GM21619 (cell line): Measurements from ENCODE around the gene CCS.
"Not testable (repeated sequence)": the region's sequence is repeated elsewhere in the genome, so short reads cannot be mapped to it uniquely, and the experiment has no call there.

Experiments used
- ATAC-seq: cut with Tn5 transposase; IDR thresholded peaks from one replicate; pipeline ENCODE4 v1.9.1; 2021; ENCODE audit not compliant: unreplicated experiment

Gene CCS

DNA sequence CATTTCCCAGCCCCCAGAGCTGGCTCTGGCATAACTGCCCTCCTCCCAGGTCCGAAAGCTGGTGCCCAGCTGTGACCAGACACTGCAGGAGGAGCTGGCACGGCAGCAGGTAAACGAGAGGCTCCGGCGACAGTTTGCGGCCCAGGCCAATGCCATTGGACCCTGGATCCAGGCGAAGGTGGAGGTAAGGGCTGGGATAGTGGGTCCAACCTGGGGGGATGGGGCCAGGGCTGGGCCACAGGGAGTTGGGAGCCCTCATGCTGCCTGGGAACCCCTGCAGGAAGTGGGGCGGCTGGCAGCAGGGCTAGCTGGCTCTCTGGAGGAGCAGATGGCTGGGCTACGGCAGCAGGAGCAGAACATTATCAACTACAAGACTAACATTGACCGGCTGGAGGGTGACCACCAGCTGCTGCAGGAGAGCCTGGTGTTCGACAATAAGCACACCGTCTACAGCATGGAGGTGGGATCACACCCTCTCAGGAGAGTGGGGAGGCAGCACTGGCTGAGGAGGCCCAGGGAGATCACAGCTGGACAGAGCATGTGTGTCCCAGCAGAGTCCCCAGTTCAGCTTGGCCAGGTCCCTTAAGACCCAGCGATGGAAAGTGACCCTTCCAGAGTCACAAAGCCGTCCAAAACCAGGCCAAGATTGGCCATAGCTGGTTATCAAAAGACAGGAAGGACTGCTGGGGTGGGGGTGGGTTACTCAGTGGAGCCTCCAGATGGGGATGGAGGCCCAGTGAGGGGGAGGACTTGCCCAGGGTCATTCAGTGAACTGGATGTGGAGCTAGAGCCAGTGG lies 31.6 kb upstream of the CCS start:
- no peak for ATAC-seq

DNA sequence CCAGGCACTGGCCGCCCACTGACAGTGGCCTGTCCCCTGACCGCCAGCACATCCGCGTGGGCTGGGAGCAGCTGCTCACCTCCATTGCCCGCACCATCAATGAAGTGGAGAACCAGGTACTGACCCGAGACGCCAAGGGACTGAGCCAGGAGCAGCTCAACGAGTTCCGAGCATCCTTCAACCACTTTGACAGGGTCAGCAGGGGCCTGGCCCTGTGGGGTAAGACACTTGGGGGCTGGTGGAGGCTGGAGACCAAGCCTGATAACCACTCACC lies 31.1 kb upstream of the CCS start:
- no peak for ATAC-seq

DNA sequence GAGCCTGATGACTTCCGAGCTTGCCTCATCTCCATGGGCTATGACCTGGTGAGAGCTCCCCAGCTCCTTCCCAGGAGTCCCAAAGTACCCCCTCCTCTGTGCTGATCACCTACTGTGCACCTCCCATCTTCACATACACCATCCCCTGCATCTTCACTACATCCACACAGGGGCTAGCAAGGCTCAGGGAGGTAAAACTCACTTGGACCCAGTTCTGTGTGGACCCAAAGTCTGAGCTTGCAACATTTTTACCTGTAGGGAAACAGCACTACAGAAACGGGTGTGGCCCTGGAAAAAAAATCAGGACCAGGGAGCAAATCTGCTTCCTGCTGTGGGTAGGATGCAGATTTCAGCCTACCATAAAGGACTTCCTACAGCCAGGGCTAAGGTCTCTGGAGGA lies 30.7 kb upstream of the CCS start:
- ATAC-seq, result no peak

DNA sequence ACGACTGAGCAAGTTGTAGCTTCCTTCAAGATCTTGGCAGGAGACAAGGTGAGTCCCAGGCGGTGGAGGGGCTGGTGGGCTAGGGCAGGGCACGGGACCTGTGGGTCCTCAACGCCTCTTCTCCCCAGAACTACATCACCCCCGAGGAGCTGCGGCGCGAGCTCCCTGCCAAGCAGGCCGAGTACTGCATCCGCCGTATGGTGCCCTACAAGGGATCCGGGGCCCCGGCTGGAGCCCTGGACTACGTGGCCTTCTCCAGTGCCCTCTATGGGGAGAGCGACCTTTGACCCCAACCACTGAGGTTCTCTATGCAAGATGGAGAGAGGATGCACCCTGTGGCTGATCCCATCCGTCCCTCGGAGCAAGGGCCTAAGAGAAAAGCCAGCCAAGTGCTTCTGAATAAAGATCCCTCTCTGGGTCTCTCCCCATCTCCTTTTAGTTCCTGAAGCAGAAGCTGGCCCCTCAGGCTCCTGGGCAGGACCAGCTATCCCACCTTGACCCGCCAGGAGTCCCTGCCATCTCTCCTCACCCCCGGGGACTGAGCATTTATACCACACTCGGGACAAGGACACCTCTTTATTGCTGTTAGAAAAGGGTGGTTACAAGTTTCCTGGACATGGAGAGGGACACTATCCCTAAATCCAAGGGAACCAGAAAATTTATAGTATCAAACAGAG lies 29.9 kb upstream of the CCS start:
- no peak for ATAC-seq

DNA sequence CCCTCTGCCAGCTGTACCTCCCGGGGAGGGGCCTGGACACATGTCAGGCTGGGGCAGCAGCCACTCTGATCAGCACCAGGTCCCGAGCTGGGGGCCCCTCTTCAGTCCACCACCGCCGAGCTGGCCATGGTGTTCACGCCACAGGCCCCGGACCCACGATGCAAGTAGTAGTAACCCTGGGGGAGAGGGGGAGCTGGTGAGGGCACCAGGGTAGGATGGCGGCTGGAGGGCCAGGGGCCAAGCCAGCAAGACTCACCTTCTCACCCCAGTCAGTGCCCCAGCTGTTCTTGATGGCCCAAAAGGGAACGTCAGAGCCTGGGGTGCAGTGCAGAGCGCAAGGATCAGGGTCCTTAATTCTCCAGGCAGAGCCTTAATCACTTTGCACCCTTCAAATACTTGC lies 29.2 kb upstream of the CCS start:
- no peak for ATAC-seq

DNA sequence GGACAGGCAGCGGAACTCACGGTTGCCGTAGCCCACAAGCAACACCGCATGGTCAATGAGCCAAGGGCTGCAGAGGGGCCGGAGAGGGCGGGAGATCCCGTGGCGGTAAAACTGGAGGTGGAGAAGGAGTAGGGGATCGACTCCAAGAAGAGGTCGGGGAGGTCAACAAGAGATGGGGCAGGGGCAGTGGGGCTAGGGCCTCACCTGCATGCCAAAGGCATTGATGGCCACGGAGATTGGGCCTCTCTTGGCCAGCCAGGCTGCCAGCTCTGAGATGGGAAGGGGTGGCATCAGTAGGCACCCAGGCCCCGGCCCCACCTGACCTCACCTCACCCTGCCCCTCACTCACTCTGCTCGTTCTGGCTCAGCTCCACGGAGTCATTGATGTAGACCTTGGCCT lies 28.4 kb upstream of the CCS start:
- no peak for ATAC-seq

GRCh38 chr11:66564984-66565383 lies 28.0 kb upstream of the CCS start:
- ATAC-seq, result no peak

DNA sequence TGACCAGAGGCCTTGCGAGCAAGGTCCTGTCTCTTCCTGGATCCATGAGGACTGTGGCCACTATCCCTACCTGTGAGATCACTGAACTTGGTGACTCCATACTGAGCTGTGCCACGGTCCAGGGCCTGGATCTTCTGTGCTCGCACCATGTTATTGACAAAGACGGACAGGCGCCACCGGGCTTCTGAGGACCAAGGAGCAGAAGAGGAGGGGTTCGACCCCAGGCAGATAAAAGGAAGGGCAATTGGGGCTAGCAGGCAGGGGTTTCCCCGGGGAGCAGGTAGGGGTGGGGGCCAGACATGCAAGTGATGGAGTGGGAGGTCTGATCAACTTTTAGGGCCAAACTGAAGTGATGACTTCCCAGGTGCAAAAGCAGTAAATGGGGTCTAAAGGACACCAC lies 26.8 kb upstream of the CCS start:
- ATAC-seq, result no peak

- ATAC-seq, result no peak
These were observed 25.2 kb upstream of the CCS start for GRCh38 chr11:66567787-66568123.

GRCh38 chr11:66568124-66568916 lies 24.7 kb upstream of the CCS start, which contains the start of gene CTSF:
Gene CTSF (minus strand): TSS chr11:66568606. CDS start chr11:66568486, 120 bp downstream.
- peak; percentile 58 for ATAC-seq

DNA sequence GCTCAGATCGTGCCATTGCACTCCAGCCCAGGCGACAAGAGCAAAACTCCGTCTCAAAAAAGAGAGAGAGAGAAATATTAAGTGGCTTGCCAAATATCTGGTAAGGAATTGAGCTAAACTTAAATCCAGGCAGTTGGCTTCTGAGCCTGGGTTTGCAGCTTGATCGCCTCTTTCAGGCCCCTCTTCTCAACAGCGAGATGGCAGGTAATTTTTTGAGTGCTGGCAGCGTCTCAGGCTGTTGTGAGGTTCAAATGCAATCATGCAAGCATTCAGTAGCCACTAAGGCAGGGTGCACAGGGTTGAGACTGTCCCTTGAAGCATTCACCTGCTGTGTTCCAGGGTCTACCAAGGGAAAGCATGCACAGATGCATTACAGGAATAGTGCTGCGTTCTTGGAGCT lies 23.9 kb upstream of the CCS start:
- no peak for ATAC-seq

DNA sequence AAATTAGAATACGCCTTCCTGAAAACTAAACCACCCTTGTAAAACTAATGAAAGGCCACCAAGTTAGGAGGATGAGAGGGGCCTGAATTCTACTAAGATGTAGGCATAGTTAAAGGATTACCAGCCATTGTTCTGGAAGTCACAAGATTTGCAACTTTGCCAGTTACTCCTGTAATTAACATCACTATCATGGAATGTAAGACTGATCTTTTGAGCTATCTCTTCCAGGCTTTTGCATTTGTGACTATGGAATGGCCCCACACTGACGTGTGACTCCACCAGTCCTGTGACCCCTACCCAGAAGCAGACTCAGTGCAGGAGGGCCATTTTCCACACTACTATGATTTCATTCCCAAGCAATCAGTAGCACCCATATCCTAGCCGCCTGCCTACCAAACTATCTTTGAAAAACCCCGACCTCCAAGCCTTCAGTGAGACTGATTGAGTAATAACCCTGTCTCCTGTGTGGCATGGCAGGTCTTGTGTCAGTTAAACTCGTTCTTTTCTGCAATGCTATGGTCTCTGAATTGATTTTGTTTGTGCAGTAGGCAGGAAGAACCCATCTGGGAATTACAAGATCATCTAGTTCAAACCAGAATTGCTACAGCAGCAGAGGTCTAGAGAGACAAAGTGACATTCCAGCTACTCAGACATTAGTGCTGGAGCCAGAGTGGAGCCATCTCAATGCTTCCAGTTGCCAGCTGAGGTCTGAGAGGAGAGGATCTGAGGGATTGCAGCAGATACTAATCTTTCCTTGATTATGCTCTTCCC lies 22.7 kb upstream of the CCS start:
- no peak for ATAC-seq

DNA sequence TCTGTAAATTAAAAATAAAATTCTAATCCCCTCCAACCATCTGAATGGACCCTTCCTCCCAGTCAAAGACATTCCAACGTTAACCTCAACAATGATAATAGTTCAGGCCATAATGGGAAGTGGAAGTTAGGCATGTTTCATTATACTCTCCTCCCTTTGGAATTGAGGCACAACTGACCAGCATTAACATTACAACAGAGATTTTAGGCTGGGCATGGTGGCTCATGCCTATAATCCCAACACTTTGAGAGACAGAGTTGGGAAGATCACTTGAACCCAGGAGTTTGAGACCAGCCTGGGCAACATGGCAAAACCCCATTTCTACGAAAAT lies 22.2 kb upstream of the CCS start:
- no peak for ATAC-seq

GRCh38 chr11:66579017-66579606 lies 13.9 kb upstream of the CCS start:
- ATAC-seq, result no peak

DNA sequence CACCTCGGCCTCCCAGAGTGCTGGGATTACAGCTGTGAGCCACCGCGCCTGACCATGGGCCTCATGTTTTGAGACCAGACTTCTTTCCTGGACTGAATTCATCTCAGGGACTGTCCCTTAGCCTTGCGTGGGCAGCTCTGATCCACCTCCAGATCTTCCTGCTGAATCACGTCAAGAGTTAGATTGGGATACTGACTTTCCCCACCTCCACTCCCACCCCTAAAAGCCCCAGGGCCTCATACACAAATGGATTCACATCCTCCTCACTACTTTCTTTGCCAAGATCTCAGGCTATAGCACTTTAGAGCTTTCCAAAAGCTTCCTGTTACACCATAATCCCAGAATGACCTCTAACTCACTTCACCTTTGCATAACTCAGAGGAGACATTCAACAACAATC lies 12.2 kb upstream of the CCS start:
- ATAC-seq, result no peak

DNA sequence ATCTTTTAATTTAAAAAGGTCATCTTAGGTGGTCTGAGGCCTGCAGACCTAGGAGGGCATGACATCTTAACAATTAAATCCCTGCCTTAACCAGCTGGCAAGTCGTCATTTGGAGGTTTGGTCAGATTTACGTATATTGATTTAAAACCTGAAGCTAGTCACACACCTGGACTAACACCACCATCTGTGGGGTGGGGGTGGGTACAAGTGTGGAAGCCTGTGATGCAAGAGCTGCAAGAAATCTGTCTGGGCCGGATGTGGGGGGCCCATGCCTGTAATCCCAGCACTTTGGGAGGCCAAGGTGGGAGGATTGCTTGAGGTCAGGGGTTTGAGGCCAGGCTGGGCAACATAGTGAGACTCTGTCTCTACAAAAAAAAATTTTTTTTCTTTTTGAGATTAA lies 11.7 kb upstream of the CCS start:
- ATAC-seq, result no peak

- not testable (repeated sequence) for ATAC-seq
These were observed 10.3 kb upstream of the CCS start for GRCh38 chr11:66582565-66583147.

DNA sequence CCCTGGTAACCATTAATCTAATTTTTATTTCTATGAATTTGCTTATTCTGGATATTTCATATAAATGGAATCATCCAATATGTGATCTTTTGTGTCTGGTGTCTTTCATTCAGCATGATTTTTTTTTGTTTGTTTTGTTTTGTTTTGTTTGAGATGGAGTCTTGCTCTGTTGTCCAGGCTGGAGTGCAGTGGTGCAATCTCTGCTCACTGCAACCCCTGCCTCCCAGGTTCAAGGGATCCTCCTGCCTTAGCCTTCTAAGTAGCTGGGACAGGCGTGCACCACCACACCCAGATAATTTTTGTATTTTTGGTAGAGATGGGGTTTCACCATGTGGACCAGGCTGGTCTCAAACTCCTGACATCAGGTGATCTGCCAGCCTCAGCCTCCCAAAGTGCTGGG lies 7.5 kb upstream of the CCS start:
- ATAC-seq, result not testable (repeated sequence)

GRCh38 chr11:66586136-66586535 lies 6.8 kb upstream of the CCS start:
- no peak for ATAC-seq

DNA sequence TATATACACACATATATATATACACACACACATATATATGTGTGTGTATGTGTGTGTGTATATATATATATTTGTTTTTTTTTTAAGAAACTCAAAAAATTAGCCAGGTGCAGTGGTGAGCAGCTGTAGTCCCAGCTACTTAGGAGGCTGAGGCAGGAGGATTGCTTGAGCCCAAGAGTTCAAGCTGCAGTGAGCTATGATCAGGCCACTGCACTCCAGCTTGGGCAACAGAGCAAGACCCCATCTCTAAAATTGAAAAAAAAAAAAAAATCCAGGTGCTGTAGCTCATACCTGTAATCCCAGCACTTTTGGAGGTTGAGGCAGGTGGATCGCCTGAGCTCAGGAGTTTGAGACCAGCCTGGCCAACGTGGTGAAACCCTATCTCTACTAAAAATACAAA lies 3.7 kb upstream of the CCS start:
- ATAC-seq, result not testable (repeated sequence)
